GM12892 (cell line): ENCODE data around the gene USP5.

Source experiments
- POLR2A ChIP-seq: IDR thresholded peaks from 2 replicates; pipeline ENCODE4 v1.6.1; 2011; ENCODE audit warnings: low read depth, low read length, control low read depth
- POLR2AphosphoS5 ChIP-seq: IDR thresholded peaks from 2 replicates; pipeline ENCODE4 v1.6.1; 2011; ENCODE audit warnings: low read depth, low read length, control low read depth

- TF ChIP-seq POLR2AphosphoS5 (no peak), POLR2A (no peak)
These were observed 33.3 kb upstream of the USP5 start for GRCh38 chr12:6818645-6819044.
